Upper lobe of left lung (tissue), 4 donors: ENCODE measurements around the gene DUS1L.

Experiments used
- CTCF ChIP-seq, 6 experiments: fragments of 450-650 bp in 4 of 6; fragments of 200-600 bp in 2 of 6; sonication (generic) in 2 of 6; IDR thresholded peaks; one replicate each; pipeline ENCODE4 v1.5.1; 2016 to 2019; ENCODE audit warnings: antibody characterized with exemption in 6 of 6
- EP300 ChIP-seq, 4 donors: sonication (generic); formaldehyde crosslinking; IDR thresholded peaks; one replicate each; pipeline ENCODE4 v1.5.1; 2017; ENCODE audit warnings: antibody characterized with exemption in 4 of 4, control low read depth in 2 of 4
- POLR2A ChIP-seq, 4 donors: fragments of 450-650 bp; IDR thresholded peaks; one replicate each; pipeline ENCODE4 v1.5.1; 2016 to 2017; ENCODE audit warnings: antibody characterized with exemption in 4 of 4, mild to moderate bottlenecking in 2 of 4
- POLR2AphosphoS5 ChIP-seq, 2 donors: sonication (generic); formaldehyde crosslinking; IDR thresholded peaks; one replicate each; pipeline ENCODE4 v1.5.1; 2017; ENCODE audit warnings: antibody characterized with exemption in 2 of 2

GRCh38 chr17:82050761-82051641 is 14.6 kb downstream of the DUS1L start:
- TF ChIP-seq EP300 (IDR thresholded peaks at IDR 0.05): no peak
- no peak for TF ChIP-seq POLR2A (IDR thresholded peaks at IDR 0.05)
- TF ChIP-seq POLR2AphosphoS5 (IDR thresholded peaks at IDR 0.05): no peak
- no peak for TF ChIP-seq CTCF (IDR thresholded peaks at IDR 0.05)
